Hematopoietic multipotent progenitor cell treated with erythropoietin and hydrocortisone succinate and interleukin-3 and kit ligand, for 8 days (in vitro differentiated cells): ENCODE results near the gene SPATA2L.

Experiments
- DNase-seq: peaks from one replicate; pipeline ENCODE4 v3.0.0-alpha.2; 2015

Gene SPATA2L, protein sequence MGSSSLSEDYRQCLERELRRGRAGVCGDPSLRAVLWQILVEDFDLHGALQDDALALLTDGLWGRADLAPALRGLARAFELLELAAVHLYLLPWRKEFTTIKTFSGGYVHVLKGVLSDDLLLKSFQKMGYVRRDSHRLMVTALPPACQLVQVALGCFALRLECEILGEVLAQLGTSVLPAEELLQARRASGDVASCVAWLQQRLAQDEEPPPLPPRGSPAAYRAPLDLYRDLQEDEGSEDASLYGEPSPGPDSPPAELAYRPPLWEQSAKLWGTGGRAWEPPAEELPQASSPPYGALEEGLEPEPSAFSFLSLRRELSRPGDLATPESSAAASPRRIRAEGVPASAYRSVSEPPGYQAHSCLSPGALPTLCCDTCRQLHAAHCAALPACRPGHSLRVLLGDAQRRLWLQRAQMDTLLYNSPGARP

DNA sequence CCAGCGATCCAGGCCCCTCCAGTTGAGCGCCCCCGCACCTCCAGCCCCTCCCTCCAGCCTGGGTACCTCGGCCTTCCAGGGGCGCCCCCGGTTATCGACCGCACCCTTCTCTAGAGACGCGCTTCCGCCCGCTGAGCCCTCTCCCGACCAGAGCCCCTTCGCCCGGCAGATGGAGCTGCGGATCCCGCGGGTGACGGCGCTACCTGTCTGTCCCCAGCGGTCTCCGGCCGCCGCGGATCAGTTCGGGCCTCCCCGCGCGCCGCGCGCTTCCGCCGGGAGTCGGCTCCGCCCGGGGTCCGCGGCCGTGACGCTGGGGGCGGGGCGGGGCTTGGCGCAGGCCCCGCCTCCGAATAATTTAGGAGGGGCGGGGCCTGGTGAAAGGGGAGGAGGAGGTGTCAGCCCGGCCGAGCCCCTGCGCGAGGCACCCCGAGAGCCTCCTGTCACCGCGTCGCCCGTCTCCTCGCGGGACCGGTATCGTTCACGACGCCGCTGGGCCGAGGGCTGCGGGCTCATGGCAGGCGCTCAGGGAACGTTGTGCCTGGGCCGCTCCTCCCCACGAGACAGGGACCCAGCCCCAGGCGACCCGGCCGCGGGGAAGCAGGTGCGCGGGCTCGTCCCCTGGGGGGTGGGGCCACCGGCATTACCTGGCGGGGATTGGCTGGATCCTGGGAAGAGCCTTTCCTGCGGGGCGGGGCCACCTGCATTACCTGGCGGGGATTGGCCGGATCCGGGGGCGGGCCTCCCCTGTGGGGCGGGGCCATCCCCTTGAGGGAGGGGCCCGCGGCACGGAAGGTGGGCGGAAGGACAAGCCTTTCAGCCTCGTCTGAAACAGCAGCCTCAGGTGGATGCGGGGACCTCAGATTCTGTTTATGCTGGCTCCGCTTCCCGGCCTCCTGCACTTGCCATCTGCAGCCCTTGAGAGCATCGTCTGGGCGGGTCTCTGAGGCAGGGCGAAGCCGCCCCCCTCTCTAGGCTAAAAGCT is at the start of gene SPATA2L:
SPATA2L (minus strand) TSS at position 281 of the 982 bp plus-strand sequence. CDS start 473 bp downstream, outside the sequence.
- DNase-seq, result peak; percentile 93

DNA sequence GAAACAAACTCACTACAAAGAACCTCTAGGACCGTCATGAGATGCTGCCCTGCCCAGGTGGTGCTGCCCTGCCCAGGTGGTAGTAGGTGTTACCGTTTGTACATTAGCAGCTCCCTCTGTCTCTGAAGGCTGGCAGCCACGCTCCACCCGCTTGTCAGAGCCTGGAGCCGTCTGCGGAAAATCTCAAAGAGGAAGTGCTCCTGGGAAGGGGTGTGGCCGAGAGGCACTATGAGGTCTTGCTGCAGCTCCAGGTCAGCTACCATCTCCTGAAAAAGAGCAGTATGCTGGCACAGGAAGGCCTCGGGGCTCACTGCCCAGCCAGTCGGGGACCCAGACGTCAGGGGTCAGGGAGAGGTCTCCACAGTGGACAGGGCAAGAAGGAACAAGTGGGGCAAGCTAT is 48.1 kb upstream of the SPATA2L start:
- DNase-seq, result peak; percentile 35

DNA sequence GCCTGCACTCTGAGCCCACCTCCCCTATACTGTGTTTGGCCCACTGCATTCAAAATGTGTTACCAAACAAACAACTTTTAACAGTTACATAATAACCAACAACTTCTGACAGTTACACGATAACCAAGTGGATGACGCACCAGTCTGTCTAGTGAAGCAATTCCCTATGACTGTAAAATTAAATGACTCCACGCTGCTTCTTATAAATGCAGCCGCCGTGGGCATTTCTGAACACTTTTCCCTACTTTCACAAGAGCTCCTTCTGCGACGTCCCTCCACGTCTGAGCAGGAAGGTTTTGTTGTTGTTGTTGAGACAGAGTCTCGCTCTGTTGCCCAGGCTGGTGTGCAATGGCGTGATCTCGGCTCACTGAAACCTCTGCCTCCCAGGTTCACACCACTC is 47.4 kb upstream of the SPATA2L start:
- no peak for DNase-seq

DNA sequence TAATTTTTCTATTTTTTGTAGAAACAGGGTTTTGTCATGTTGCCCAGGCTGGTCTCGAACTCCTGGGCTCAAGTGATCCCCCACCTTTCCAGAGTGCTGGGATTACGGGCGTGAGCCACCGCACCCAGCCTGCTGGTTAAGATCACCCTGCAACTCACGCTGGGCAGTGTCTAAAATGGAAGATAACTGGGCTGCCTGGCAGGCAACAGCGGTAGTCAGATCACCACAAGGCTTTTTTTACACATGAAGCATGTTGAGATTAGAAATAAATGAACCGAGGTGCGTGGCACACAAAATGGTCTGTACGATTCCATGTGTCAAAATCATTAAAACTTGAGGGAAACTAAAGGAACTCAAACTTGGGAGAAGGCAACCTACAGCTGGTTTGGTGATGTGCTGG is 46.6 kb upstream of the SPATA2L start:
- peak; percentile 68 for DNase-seq

DNA sequence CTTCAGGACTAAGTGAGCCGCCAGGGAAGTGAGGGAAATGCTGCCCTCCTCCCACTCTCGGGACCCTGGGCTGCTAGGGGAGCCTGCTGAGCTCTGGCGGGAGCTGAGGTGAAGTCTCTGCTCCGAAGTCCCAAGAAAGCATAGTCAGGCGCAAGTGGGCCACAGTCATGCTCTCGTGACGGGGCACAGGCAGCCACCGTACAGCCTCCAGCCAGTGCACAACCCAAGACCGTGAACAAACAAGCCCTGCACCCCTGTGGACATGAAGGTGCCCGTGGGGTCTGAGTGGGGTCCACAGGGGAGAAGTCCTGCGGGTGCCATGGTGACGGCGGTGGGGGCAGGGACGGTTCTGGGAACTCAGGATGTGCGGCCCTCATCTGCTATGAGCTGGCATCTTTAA is 44.5 kb upstream of the SPATA2L start:
- DNase-seq, result no peak

DNA sequence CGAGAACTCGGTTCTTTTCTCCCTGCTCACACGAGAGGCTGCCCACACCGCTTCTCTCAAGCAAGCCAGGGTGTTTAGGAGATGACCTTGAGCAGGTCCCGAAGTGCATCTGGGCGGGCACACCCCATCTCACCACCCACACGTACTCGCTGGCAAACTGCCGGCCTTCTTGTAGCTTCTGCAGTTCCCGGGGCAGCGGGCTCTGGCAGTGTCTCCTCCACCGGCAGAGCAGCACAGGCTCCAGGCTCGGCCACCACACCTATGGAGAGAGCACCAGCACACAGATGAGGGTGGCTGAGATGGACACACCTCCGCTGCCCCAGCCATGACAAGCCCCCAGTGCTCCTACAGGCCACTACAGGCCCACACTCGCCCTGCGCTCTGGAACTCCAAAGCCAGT is 43.3 kb upstream of the SPATA2L start:
- no peak for DNase-seq

DNA sequence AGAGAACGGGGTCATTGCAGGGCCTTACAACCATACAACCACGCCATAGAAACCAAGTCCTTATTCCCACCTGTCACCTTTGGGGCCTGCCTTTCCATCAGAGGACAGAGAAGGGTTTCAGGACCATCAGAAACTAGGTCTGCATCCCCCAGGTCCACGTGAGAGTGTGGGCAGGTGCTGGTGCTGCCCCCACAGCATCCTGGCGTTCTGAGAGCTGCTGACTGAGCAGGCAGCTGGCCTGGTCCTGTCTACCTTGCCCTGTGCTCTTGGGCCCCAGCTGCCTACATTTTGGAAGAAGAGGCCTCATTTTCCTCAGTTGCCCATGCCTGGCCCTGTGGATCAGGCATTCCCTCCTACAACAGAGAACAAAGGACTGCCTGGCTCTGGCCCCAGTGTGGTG is 41.4 kb upstream of the SPATA2L start:
- DNase-seq, result no peak

DNA sequence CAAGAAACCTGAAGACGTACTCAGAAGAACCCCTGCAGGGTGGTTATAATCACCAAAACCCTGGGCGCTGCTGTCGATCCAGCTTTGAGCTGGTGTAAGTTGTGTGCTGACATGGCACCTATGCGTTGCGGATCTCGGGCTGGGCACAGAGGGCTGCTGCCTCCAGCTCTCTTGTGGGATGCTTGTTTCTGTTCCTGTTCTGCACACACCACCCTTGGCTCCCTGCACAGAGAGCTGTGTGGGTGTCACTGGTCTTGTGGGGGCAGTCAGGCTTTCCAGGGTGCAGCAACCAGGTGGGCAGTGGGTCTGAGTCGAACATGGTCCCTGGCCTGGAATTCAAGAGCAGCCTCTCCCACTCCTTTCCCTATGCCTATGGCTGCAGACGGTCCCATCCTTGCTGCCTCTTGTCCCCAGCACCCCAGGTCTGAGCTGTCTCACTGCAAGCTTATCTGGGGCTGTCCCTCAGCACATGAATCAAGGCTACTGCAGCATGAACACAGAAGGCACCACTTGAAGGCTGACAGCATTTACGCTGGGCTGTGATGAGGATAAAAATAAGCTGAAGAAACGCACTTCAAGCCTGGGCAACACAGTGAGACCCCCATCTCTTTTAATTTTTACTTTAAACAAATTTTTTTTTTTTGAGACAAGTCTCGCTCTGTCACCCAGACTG is 40.0 kb upstream of the SPATA2L start:
- no peak for DNase-seq

DNA sequence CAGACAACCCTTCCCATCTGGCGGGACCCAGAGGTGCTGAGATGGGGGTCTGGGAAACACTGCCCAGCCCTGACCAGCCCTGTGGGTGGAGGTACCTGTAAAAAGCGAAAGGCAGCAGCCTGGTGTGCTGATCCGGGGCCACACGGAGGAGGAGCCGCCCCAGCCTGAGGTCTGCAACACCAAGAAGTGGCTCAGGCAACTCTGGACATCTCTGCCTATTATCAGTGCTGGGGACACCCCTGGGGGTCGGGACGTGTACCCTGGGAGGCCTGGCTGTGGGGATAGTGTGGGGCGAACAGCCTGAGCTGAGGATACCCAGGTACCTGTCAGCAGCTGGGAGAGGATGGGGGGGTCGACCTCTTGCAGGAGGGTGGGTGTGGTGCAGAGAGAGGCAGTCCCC is 37.9 kb upstream of the SPATA2L start:
- DNase-seq, result no peak

DNA sequence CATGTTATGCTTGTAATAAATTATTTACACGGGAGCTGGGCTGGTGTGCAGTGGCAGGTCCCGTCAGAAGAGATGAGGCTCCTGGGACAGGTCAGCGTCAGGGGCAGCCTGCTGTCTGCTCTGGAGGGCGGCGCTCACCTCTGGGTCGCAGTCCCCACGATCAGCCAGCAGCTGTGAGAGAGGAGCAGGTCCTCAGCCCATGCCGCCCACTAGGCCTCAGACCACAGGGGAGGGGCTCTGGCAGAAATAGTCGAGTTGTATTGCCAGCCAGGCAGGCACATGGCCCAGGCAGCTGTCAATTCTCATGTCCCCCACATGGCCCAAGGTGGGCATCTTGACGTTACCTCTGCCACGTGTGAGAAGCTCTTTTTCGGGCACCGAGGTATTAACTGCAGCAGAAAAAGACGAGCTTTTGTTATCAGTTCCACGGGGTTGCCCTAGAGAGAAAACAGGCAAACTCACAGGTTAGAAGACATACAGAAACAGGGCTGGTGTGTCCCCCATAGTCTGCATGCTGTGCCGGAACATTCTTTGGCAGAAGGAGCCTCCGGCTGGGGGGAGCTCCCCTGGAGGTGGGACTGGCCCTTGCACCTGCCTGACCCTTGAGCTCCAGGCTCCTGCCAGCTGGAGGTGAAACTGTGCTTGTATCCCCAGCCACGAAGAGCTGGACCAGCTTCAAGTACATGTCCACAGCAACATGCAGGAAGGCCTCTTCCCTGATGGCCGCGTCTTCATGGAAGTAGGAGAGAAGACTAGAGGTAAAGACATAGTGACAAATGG is 37.2 kb upstream of the SPATA2L start:
- DNase-seq, result no peak

DNA sequence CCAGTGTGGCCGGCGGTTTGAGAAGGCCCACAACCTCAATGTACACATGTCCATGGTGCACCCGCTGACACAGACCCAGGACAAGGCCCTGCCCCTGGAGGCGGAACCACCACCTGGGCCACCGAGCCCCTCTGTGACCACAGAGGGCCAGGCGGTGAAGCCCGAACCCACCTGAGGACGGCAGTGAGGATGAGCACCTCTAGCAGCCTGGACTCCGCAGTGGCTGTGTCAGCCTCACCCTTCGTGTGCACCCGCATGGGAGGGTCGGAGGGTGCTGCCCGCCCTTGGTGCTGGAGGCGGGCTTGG is 36.5 kb upstream of the SPATA2L start:
- no peak for DNase-seq

DNA sequence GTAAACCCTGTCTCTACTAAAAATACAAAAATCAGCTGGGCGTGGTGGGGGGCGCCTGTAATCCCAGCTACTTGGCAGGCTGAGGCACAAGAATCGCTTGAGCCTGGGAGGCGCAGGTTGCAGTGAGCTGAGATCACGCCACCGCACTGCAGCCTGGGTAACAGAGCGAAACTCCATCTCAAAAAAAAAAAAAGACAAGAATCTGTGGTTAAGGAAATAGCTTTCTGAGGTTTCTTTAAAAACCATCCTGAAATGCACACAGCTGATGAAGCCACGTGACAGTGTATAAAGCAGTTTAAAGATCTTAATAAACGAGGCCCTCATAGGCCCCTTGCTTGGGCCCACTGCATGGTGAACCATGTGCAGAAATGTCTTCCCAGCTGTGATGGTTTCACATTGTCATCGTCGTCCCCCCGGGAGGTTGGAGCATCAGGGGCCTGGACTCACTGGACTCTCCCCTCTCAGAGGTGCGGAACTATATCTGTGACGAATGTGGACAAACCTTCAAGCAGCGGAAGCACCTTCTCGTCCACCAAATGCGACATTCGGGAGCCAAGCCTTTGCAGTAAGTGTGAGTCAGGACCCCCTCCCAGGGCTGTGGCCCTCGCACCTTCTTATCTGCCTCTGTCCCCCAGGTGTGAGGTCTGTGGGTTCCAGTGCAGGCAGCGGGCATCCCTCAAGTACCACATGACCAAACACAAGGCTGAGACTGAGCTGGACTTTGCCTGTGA is 36.0 kb upstream of the SPATA2L start:
- no peak for DNase-seq

DNA sequence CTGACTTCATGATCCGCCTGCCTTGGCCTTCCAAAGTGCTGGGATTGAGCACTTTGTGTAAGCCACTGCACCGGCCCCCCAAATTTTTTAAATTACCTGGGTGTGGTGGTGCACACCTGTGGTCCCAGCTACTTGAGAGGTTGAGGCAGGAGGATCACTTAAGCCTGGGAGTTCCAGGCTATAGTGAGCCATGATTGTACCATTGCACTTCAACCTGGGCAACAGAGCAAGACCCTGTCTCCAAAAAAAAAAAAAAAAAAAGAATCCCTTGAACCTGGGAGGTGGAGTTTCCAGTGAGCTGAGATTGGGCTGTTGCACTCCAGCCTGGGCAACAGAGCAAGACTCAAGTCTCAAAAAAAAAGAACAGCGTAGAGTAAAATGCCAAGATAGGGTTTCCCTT is 35.0 kb upstream of the SPATA2L start:
- no peak for DNase-seq

DNA sequence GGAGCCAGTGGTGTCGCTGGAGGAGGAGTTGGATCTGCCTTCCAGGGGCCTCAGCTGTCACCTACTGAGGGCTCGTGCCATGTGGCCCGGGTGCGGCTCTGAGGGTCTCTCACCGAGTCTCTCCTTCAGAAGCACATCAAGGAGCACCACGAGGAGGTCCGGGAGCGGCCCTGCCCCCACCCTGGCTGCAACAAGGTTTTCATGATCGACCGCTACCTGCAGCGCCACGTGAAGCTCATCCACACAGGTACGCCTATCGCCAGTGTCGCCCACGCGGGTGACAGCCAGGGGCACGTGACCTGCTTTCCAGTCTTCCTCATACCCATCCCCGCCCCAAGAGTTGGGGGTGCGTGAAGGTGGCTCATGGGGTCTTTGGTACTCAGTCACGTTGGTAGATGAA is 32.3 kb upstream of the SPATA2L start:
- DNase-seq, result no peak

DNA sequence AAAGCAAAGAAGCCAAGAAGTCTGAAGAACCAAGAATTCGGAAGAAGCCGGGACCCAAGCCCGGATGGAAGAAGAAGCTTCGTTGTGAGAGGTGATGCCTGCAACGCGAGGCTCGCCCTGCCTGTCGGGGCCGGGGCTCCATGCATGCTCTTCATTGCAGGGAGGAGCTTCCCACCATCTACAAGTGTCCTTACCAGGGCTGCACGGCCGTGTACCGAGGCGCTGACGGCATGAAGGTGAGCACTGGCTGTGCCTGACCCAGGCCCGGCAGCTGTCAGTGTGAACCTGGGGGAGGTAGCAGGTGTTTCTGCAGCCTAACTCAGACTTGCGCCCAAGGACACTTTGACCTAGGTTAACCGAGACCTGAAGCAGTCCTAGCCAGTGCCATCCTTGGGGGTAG is 31.8 kb upstream of the SPATA2L start:
- DNase-seq, result no peak

DNA sequence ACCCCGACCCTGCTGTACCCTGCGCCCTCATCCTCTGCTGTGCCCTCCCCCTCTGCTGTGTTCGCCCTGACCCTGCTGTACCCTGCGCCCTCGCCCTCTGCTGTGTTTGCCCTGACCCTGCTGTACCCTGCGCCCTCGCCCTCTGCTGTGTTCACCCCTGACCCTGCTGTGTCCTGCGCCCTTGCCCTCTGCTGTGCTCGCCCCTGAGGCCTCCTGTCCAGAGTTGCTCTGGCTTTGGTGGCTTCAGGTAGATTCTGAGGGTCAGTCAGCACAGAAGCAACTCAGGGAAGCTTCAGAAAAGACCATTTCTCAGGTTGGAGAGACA is 31.4 kb upstream of the SPATA2L start:
- DNase-seq, result no peak

DNA sequence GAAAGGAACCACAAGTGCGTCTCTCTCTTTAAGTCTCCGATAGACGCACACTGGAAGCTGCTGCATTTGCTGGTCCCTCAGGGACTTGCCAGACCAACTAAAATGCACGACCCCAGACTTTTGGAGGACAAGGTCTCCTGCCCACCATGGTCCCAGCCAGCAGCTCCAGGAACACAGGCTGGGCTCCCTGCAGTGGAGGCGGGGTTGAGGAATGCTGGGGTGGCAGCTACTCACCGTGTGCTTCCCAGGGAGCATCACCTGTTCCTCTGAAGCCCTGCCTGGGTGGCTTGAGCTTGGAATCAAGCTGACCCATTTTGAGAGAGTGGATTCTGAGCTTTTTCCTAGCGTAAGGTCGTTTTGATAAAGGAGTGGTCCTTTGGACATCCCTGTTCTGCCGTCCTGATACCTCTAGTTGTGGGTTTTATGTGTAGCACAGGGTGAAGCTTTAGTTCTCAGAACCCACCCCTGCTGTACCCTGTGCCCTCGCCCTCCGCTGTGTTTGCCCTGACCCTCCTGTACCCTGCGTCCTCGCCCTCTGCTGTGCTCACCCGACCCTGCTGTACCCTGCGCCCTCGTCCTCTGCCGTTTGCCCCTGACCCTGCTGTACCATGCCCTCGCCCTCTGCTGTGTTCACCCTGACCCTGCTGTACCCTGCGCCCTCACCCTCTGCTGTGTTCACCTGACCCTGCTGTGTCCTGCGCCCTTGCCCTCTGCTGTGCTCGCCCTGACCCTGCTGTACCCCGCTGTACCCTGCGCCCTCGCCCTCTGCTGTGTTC is 30.8 kb upstream of the SPATA2L start:
- DNase-seq, result no peak

DNA sequence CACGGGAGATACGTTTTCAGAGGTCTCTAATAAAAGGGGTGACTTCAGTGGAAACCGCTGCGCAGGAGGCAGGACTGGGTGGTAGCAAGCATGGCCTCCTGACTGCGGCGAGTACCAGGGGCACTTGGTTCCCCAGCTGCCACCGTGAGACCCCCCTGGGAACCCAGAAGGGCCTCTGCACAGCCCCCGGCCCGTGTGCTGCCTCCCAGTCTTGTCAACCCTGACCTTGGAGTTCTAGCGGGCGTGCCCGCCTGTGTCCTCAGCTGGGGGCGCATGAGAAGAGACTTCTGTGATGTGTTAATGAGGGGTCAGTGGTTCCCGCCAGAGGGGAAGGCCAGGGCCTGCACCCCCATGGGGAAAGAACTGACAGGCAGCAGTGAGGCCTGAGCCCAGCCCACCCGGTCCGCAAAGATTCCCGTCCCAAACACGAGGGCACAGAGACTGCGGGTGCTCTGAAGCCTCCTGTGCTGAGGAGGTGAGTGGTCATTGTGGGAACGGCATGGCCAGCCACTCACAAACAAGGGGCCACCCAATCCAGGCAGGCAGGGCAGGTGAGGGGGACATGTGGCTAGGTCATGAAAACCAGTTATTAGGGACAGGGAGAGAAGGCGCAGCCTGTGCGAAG is 29.2 kb upstream of the SPATA2L start:
- no peak for DNase-seq

DNA sequence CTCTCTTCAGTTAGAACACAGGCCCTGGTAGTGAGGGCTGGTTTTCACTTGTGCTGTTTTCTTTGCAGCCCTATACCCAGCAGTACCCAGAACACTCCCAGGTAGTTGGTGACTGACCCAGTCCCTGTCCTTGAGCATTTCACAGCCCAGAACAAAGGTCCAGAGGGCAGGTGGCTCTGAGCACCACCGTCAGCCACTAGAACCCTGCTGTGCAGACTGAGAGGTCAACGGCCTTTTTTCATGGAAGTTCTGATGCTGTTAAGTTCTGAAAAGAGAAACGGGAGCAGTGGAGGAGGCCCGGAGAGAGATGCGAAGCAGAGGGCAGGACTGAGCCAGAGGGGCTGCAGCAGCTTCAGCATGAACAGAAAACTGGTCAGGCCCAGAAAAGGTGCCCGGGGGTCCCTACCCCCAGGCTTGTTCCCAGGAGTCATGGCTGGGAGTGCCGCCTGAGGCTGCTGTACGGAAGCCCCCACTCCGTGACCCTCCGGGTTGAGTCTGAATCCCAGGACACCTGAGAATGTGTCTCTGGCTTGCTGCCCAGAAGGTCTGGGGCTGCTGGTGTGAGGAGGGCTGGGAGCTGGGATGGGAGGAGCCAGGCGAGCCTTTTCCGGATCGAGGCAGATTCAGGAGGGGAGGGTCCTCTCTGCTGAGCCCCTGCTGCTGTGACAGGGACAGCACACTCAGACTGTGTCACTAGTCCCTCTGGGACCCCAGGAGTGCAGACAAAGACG is 28.5 kb upstream of the SPATA2L start:
- no peak for DNase-seq

DNA sequence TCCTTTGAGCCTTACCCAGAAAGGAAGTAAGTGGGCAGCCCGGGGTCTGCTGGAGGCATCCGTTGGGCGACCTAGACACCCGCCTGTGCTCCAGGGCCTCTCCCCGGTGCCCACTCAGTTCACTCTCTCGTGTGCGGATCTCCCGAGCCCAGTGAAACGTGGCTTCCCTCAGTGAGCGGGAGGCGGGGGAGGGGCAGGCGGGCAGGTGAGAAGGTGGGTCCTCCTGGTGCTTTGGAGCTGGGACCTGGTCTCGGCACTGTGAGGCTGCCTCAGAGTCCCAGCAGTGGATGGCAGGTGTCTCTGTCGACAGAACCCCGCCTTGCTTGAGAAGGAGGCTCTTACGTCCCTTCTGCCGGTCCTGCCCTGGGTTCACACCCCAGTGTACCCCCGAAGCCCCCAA is 27.8 kb upstream of the SPATA2L start:
- DNase-seq, result no peak
